ENCODE data around the gene TULP4. TPM values are rescaled to one million over a fixed set of nuclear protein-coding genes. Genes with fewer than 3 reads are reported as not detected.
A peak's percentile ranks its signal among the peaks of the same experiment; 100 is the strongest.

The TULP4 gene
- total RNA-seq, 1 donor from 2014 or later, result 242 TPM

GRCh38 chr6:158497620-158498019 lies 185.4 kb downstream of the TULP4 start:
- DNase-seq (ENCODE audit: low read depth), result no peak

DNA sequence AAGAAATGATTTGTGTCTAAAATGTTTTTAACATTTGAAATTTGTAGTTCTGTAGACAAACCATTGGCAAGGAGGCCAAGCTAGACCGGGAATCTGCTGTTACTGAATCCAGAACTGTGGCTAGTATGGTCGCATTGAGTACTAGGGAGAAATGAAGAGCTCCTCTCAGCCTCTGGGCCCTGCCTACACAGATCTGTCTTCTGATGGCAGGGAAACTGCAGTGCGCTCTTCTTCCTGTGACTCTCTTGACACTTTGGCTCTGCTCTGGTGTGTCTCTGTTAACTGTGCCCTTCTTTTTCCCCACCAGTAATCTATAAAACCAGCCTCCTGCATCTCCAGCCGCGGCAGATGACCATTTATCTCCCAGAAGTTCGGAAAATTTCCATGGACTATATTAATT lies 186.1 kb downstream of the TULP4 start:
- DNase-seq (ENCODE audit: low read depth), result no peak

- peak; percentile 51 for DNase-seq (ENCODE audit: low read depth)
Observed at GRCh38 chr6:158499601-158500000, 187.3 kb downstream of the TULP4 start.

DNA sequence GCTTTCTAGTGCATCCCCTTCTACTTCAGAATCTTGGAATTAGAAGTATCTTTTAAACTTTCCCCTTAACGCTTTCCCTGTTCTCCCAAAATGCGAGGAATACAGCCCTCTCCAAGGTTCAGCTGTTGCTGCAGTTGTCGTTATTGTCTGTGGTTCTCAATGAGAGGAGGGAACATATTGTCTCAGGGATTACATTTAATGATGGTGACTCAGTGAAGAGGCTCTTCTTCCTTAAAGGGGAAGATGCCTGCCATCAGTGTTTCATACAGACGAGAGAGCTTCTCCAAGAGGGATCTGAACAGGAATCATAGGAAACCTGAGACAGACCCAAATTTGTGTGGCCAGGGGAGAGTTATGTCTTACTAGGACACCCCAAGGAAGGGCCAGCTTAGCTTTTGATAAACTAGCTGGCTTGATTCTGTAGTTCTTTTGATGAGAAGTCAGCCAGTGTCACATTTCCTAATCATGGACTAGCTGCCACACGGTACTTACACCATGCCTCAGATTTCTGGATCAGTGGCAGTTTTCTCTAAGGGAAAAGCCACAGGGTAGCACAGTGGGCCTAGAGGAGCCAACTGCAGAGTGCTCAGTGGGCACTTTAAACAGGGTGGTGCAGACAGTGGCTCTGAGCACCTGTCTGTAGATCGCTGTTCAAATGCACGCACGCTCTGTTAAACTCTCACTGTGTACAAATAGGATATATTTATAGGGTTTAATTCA lies 187.9 kb downstream of the TULP4 start:
- DNase-seq (ENCODE audit: low read depth), result peak; percentile 96

DNA sequence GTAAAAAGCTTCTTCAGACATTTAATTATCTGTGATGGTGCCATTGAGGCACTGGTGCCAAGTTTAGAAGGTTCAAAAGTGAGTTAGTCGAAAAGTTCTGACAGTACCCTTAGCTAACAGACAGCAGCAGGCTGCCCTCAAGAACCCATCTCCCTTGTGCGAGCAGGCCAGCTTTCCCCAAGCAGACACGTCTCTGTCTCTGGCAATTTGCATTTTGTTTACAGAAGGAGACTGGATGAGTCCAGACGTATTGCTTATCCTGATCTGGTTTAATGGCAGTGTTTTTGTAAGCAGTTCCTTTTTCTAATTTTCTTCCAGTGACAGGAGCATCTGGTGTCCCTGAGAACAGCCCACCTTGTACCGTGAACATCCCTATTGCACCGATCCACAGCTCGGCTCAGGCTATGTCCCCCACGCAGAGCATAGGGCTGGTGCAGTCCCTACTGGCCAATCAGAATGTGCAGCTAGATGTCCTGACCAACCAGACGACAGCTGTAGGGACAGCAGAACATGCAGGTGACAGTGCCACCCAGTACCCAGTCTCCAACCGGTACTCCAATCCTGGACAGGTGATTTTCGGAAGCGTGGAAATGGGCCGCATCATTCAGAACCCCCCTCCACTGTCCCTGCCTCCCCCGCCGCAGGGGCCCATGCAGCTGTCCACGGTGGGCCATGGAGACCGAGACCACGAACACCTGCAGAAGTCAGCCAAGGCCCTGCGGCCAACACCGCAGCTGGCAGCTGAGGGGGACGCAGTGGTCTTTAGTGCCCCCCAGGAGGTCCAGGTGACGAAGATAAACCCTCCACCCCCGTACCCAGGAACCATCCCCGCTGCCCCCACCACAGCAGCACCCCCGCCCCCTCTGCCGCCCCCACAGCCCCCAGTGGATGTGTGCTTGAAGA lies 189.3 kb downstream of the TULP4 start:
- no peak for DNase-seq (ENCODE audit: low read depth)

DNA sequence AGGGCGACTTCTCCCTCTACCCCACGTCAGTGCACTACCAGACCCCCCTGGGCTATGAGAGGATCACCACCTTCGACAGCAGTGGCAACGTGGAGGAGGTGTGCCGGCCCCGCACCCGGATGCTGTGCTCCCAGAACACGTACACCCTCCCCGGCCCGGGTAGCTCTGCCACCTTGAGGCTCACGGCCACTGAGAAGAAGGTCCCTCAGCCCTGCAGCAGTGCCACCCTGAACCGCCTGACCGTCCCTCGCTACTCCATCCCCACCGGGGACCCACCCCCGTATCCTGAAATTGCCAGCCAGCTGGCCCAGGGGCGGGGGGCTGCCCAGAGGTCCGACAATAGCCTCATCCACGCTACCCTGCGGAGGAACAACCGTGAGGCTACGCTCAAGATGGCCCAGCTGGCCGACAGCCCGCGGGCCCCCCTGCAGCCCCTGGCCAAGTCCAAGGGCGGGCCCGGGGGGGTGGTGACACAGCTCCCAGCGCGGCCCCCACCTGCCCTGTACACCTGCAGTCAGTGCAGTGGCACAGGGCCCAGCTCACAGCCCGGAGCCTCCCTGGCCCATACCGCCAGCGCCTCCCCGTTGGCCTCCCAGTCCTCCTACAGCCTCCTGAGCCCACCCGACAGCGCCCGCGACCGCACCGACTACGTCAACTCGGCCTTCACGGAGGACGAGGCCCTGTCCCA lies 190.1 kb downstream of the TULP4 start:
- no peak for DNase-seq (ENCODE audit: low read depth)

DNA sequence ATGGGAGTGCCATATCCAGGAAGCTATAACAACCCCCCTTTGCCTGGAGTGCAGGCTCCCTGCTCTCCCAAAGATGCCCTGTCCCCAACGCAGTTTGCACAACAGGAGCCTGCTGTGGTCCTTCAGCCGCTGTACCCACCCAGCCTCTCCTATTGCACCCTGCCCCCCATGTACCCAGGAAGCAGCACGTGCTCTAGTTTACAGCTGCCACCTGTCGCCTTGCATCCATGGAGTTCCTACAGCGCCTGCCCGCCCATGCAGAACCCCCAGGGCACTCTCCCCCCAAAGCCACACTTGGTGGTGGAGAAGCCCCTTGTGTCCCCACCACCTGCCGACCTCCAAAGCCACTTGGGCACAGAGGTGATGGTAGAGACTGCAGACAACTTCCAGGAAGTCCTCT lies 191.0 kb downstream of the TULP4 start:
- DNase-seq (ENCODE audit: low read depth), result no peak

- no peak for DNase-seq (ENCODE audit: low read depth)
Observed at GRCh38 chr6:158503846-158504245, 191.6 kb downstream of the TULP4 start.

- DNase-seq (ENCODE audit: low read depth), result no peak
Observed at GRCh38 chr6:158505194-158505593, 192.9 kb downstream of the TULP4 start.

DNA sequence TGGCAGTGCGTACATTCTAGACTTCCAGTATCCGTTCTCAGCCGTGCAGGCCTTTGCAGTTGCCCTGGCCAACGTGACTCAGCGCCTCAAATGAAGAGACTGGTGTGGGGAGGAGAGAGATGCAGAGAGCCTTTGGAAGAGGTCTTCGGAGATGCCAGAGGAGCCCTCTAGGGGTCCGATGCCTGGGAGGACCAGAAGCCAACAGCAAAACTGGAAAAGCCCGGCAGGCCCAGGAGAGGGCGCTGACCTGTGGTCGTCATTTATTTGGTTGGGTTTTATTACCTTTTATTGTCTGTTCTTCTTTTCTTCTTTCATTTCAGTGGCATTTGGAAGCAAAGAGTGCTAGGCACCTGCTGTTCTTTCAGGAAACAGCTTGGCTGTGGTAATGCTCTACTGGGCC lies 194.3 kb downstream of the TULP4 start:
- no peak for DNase-seq (ENCODE audit: low read depth)

DNA sequence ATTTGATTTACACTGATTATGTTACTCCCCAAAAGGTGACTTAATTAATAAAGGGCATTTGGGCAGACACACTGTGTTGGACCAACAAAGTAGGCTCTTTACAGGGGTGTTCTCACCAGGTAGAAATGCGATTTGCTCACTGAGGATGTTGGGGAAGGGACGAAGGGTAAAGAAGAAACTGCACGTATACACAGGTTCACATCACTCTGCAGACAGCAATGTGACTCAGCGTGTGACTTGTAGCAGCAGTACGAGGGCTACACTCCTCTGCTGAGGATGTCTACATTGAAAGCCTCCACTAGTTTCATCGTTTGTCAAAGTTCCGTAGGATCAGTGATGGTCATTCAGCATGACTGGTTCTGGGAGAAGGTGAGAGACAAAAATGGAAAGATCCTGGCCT lies 194.9 kb downstream of the TULP4 start:
- DNase-seq (ENCODE audit: low read depth), result no peak

DNA sequence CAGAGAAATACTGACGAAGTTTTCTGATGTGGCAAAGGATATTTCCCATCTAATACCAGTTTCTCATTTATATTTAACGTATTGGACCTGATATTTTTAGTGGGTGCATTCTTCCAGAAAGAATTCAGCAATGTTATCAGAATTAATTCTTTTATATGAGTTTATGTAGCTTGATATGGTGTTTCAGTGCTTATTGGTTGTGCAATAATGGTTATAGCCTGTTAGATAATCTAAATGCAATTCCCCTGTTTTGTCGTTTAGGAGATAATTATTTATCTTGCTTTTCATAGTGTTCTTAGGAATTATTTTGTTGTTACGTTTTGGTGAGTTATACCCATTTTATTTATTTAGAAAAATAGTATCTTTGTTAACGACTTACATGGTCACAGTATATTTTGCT lies 196.2 kb downstream of the TULP4 start:
- no peak for DNase-seq (ENCODE audit: low read depth)

DNA sequence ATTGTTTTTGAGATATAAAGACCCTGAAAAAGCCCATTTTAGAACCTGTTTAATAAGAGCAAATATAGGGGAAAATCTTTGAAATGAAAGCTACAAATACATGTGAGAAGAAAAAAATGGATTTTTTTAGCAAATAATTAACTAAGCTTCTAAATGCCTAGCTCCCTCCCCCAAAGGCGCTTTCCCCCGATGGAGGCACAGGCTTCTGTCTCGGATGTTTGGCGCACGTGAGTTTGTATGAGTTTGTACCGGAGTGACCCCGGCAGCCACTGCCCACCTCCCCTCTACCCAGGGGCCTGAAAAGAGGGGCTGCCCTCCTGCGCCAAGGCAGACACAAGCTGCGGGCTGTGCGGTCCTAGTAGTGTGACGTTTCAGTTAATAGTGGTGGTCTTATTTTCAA lies 197.2 kb downstream of the TULP4 start:
- DNase-seq (ENCODE audit: low read depth), result no peak

DNA sequence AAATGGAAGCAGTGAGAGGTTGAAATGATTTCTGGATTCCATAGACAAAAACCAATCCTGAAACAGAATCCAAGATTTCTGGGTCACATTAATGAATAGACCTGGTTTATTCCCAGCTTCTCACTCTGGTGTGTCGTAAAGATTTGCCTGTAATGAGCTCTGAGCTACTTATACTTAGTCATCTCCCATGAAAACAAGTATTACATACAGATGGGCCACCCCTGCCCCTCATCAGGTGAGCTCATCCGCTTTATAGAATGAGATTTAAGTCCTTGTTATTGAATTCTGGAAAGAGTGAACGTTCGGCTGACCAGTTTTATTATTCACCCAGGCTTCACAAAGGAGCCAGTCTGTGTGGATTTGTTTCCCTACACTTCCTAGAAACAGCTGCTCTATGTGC lies 200.5 kb downstream of the TULP4 start:
- no peak for DNase-seq (ENCODE audit: low read depth)

GRCh38 chr6:158514176-158514575 lies 201.9 kb downstream of the TULP4 start:
- no peak for DNase-seq (ENCODE audit: low read depth)

DNA sequence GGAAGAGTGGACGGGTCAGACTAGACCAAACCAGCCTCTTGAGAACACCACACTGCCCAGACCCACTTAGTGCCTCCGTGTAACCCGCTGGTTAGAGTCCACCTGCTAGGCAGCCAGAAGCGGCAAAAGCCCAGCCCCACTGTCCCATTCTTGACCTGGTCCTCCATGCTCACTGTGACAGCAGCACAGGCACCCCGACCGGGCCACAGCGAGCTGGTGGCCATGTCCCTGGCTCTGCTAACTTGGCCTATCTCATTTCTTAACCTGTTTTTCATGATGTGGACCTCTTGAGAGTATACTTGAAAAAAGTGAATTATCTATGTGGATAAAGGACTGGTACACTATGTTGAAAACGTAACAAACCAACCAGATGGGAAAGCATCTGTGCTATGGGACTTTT lies 202.7 kb downstream of the TULP4 start:
- DNase-seq (ENCODE audit: low read depth), result peak; percentile 27

GRCh38 chr6:158516098-158516497 lies 203.8 kb downstream of the TULP4 start:
- DNase-seq (ENCODE audit: low read depth), result no peak

GRCh38 chr6:158517038-158517437 lies 204.8 kb downstream of the TULP4 start:
- DNase-seq (ENCODE audit: low read depth), result no peak

- DNase-seq (ENCODE audit: low read depth), result no peak
Observed at GRCh38 chr6:158517581-158517980, 205.3 kb downstream of the TULP4 start.

- DNase-seq (ENCODE audit: low read depth), result peak; percentile 87
Observed at GRCh38 chr6:158518191-158519127, 206.2 kb downstream of the TULP4 start.

- no peak for DNase-seq (ENCODE audit: low read depth)
Observed at GRCh38 chr6:158519300-158519699, 207.0 kb downstream of the TULP4 start.
